Mesendoderm (in vitro differentiated cells): ENCODE measurements around the gene FADS2.

Experiments
- DNase-seq: peaks from one replicate; pipeline ENCODE4 v3.0.0; 2013
- H2AK5ac ChIP-seq: 2 replicates; pipeline ENCODE4 v1.6.1; 2013; ENCODE audit warnings: low read length, inconsistent platforms
- H2BK120ac ChIP-seq: 2 replicates; pipeline ENCODE4 v1.6.1; 2013; ENCODE audit warnings: low read depth, mild to moderate bottlenecking, low read length, moderate library complexity, mixed read lengths
- H2BK15ac ChIP-seq: replicated peaks from 2 replicates; pipeline ENCODE4 v1.6.1; 2013; ENCODE audit warnings: low read depth, mild to moderate bottlenecking, moderate library complexity
- H2BK5ac ChIP-seq: 2 replicates; pipeline ENCODE4 v1.6.1; 2013; ENCODE audit warnings: low read length, inconsistent platforms
- H3K18ac ChIP-seq: 2 replicates; pipeline ENCODE4 v1.6.1; 2013; ENCODE audit warnings: mild to moderate bottlenecking, low read length, mixed read lengths
- H3K23ac ChIP-seq: one replicate; pipeline ENCODE4 v1.6.1; 2013; ENCODE audit warnings: low read length
- H3K27ac ChIP-seq: 2 replicates; pipeline ENCODE4 v1.5.1; 2013; ENCODE audit warnings: low read depth, mild to moderate bottlenecking, inconsistent platforms, low read length, moderate library complexity
- H3K27me3 ChIP-seq: 2 replicates; pipeline ENCODE4 v1.6.1; 2013; ENCODE audit warnings: low read length, control low read depth, mild to moderate bottlenecking, inconsistent platforms; ENCODE audit not compliant: insufficient read depth, poor library complexity
- H3K36me3 ChIP-seq: 2 replicates; pipeline ENCODE4 v1.6.1; 2013; ENCODE audit warnings: low read length, inconsistent platforms; ENCODE audit not compliant: control insufficient read depth, insufficient read depth
- H3K4ac ChIP-seq: one replicate; pipeline ENCODE4 v1.6.1; 2013; ENCODE audit warnings: low read depth, mild to moderate bottlenecking, low read length, moderate library complexity
- H3K4me1 ChIP-seq: 2 replicates; pipeline ENCODE4 v1.6.1; 2013; ENCODE audit warnings: low read depth, low read length, inconsistent platforms; ENCODE audit not compliant: control insufficient read depth
- H3K4me2 ChIP-seq: 2 replicates; pipeline ENCODE4 v1.6.1; 2013; ENCODE audit warnings: low read length
- H3K4me3 ChIP-seq: 2 replicates; pipeline ENCODE4 v1.5.1; 2013; ENCODE audit warnings: mild to moderate bottlenecking, low read length
- H3K56ac ChIP-seq: one replicate; pipeline ENCODE4 v1.6.1; 2013; ENCODE audit warnings: low read length
- H3K79me1 ChIP-seq: 2 replicates; pipeline ENCODE4 v1.6.1; 2013; ENCODE audit warnings: low read length, inconsistent platforms
- H3K79me2 ChIP-seq: 2 replicates; pipeline ENCODE4 v1.6.1; 2013; ENCODE audit warnings: mild to moderate bottlenecking, low read length; ENCODE audit not compliant: control insufficient read depth, insufficient read depth
- H3K9ac ChIP-seq: 2 replicates; pipeline ENCODE4 v1.6.1; 2013; ENCODE audit warnings: low read length, inconsistent platforms
- H4K5ac ChIP-seq: one replicate; pipeline ENCODE4 v1.6.1; 2013; ENCODE audit warnings: low read length
- H4K8ac ChIP-seq: one replicate; pipeline ENCODE4 v1.6.1; 2013; ENCODE audit warnings: low read depth, mild to moderate bottlenecking, control low read depth, low read length, moderate library complexity
- WGBS: extraction: QIAGEN DNeasy Blood & Tissue Kit; methylation state at CpG from one replicate; pipeline ENCODE4 v1.1.7; 2013; ENCODE audit warnings: low lambda C conversion rate, missing lambda C conversion rate; ENCODE audit not compliant: insufficient coverage; ENCODE audit errors: extremely low coverage; 5-methylcytosine and 5-hydroxymethylcytosine counted together

Gene FADS2

GRCh38 chr11:61848631-61849030 lies 20.5 kb downstream of the FADS2 start:
- Histone ChIP-seq H2AK5ac (no peak overlapping the region), H2BK5ac (no peak overlapping the region), H3K4me1 (no peaks in the 10 kb centered on the region), H3K9ac (no peak overlapping the region), H4K5ac (no peak overlapping the region), H3K4me3 (no peak overlapping the region), H4K8ac (no peak overlapping the region), H3K18ac (no peak overlapping the region), H2BK15ac (no peak overlapping the region), H3K56ac (no peak overlapping the region), H2BK120ac (no peak overlapping the region), H3K27me3 (no peaks in the 10 kb centered on the region), H3K4ac (no peak overlapping the region), H3K4me2 (no peak overlapping the region), H3K27ac (no peak overlapping the region), H3K79me1 (peaks cover 9% of the 10 kb centered on the region), H3K36me3 (peaks cover 31% of the 10 kb centered on the region), H3K79me2 (no peaks in the 10 kb centered on the region), H3K23ac (no peak overlapping the region)
- no peak for DNase-seq
- WGBS = no CpG with 5 or more reads among the region's 9 CpGs

GRCh38 chr11:61850687-61851086 lies 22.6 kb downstream of the FADS2 start:
- Histone ChIP-seq H2AK5ac (no peak overlapping the region), H3K79me2 (no peaks in the 10 kb centered on the region), H3K23ac (no peak overlapping the region), H2BK5ac (no peak overlapping the region), H3K18ac (no peak overlapping the region), H2BK15ac (no peak overlapping the region), H3K27me3 (no peaks in the 10 kb centered on the region), H3K4me2 (no peak overlapping the region), H4K5ac (no peak overlapping the region), H3K4ac (no peak overlapping the region), H3K4me3 (no peak overlapping the region), H3K56ac (no peak overlapping the region), H2BK120ac (no peak overlapping the region), H3K79me1 (peaks cover 14% of the 10 kb centered on the region), H3K4me1 (no peaks in the 10 kb centered on the region), H4K8ac (no peak overlapping the region), H3K27ac (no peak overlapping the region), H3K36me3 (peaks cover 42% of the 10 kb centered on the region), H3K9ac (no peak overlapping the region)
- WGBS = no CpG with 5 or more reads among the region's 7 CpGs
- DNase-seq = no peak

- Histone ChIP-seq H2BK5ac (no peak overlapping the region), H3K4ac (no peak overlapping the region), H3K18ac (no peak overlapping the region), H3K27ac (no peak overlapping the region), H3K4me3 (no peak overlapping the region), H2AK5ac (no peak overlapping the region), H3K23ac (no peak overlapping the region), H2BK15ac (no peak overlapping the region), H3K27me3 (no peaks in the 10 kb centered on the region), H3K4me1 (no peaks in the 10 kb centered on the region), H3K56ac (no peak overlapping the region), H3K4me2 (no peak overlapping the region), H3K36me3 (peaks cover 42% of the 10 kb centered on the region), H3K79me2 (no peaks in the 10 kb centered on the region), H4K5ac (no peak overlapping the region), H3K9ac (no peak overlapping the region), H4K8ac (no peak overlapping the region), H3K79me1 (peaks cover 14% of the 10 kb centered on the region), H2BK120ac (no peak overlapping the region)
- no peak for DNase-seq
- no CpG with 5 or more reads among the region's 24 CpGs for WGBS
Measured at GRCh38 chr11:61851113-61851899, 23.2 kb downstream of the FADS2 start.

- Histone ChIP-seq H3K27ac (no peak overlapping the region), H2AK5ac (no peak overlapping the region), H3K4me1 (no peaks in the 10 kb centered on the region), H3K79me1 (peaks cover 15% of the 10 kb centered on the region), H3K9ac (no peak overlapping the region), H2BK120ac (no peak overlapping the region), H2BK15ac (no peak overlapping the region), H4K8ac (no peak overlapping the region), H3K4me2 (no peak overlapping the region), H3K36me3 (peaks cover 44% of the 10 kb centered on the region), H2BK5ac (no peak overlapping the region), H3K79me2 (no peaks in the 10 kb centered on the region), H3K4ac (no peak overlapping the region), H3K4me3 (no peak overlapping the region), H3K23ac (no peak overlapping the region), H3K27me3 (no peaks in the 10 kb centered on the region), H4K5ac (no peak overlapping the region), H3K18ac (no peak overlapping the region), H3K56ac (no peak overlapping the region)
- DNase-seq = no peak
- no CpG with 5 or more reads among the region's 6 CpGs for WGBS
Measured at GRCh38 chr11:61851900-61852295, 23.8 kb downstream of the FADS2 start.

- Histone ChIP-seq H3K4me2 (no peak overlapping the region), H3K27me3 (no peaks in the 10 kb centered on the region), H3K23ac (no peak overlapping the region), H3K56ac (no peak overlapping the region), H3K79me2 (no peaks in the 10 kb centered on the region), H3K9ac (no peak overlapping the region), H2BK120ac (no peak overlapping the region), H3K4ac (no peak overlapping the region), H2BK15ac (no peak overlapping the region), H4K5ac (no peak overlapping the region), H3K4me1 (no peaks in the 10 kb centered on the region), H3K18ac (no peak overlapping the region), H3K27ac (no peak overlapping the region), H2AK5ac (no peak overlapping the region), H3K36me3 (peaks cover 35% of the 10 kb centered on the region), H2BK5ac (no peak overlapping the region), H3K4me3 (no peak overlapping the region), H3K79me1 (peaks cover 10% of the 10 kb centered on the region), H4K8ac (no peak overlapping the region)
- DNase-seq = no peak
- no CpG with 5 or more reads among the region's 13 CpGs for WGBS
Measured at GRCh38 chr11:61853698-61854169, 25.6 kb downstream of the FADS2 start.
